NOMO-1 (cell line): ENCODE measurements around the gene PKN2.

ENCODE experiments used
- DNase-seq, 2 experiments: peaks; one replicate each; lab custom pipeline; 2025; ENCODE audit not compliant: unreplicated experiment in 2 of 2; lab: John Stamatoyannopoulos, UW

Gene PKN2

GRCh38 chr1:88731475-88732269 is 47.6 kb downstream of the PKN2 start:
- no peak for DNase-seq

- no peak for DNase-seq
Observed at GRCh38 chr1:88735382-88735781, 51.3 kb downstream of the PKN2 start.

- DNase-seq, result no peak
Observed at GRCh38 chr1:88735909-88736308, 51.8 kb downstream of the PKN2 start.

DNA sequence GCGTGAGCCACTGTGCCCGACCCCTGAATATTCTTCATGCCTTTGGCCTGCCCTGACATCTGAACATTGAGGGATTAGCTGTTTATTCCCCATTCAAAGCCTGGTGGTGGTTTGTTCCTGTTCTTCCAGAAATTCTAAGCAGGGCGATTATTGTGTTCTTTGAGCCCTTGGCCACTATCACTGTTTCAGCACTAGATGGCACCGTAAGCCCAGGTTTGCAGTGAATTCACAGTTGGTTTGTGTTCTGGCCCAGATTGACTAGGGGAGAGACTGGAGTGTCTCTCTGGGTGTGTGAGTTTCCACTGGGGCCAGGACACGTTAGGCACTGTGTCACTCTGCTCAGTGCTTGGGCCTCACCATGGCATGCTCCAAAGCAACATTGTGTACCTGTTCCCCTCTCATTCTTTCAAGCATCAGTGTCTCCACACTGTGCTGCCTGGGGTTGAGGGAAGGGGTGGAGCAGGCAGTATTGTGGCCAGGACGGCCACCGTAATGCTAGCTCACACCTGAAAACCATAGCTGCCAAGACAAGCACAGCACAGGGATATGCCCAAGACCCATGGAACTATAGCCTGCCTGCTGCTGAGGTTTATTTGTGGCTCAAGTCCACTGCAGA is 52.7 kb downstream of the PKN2 start:
- peak in 1 of 2 experiments; percentile 12 for DNase-seq

DNA sequence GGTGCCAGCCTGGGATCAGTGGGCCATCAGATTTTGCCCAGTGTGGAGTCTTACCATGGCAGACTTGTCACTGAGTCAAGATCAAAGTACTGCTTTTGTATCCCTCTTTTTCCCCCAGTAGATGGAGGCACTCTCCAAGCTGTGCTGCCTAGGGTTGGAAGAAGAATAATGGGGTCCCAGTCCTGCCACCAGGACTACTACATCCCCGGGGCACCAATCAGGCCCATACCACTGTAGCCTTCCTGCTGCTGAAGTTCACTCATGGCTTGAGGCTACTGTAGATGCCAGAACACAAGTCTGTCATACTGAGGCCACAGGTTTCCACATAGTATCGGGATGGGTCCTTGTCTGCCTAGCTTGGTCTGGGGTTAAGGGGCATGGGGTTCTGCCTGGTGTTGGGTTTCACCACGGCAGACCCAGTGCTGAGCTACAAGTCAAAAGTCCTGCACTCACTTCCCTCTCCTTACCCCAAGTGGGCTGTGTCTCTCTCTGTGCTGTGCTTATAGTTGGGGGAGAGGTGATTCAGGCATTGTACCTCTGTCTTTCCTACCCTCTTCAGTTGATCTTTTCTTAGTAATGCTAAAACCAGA is 53.4 kb downstream of the PKN2 start:
- no peak for DNase-seq

DNA sequence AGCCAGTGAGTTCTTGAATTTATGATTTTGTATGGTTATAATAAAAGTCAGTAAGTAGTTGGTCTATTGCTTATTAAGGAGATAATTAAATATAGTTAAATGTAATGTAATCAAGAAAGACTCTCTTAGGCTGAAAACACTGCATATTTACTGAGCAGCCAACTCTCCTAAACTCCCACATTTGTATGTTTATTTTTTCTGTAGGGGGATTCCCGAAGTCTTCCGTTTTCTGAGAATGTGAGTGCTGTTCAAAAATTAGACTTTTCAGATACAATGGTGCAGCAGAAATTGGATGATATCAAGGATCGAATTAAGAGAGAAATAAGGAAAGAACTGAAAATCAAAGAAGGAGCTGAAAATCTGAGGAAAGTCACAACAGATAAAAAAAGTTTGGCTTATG is 56.7 kb downstream of the PKN2 start:
- DNase-seq, result no peak

DNA sequence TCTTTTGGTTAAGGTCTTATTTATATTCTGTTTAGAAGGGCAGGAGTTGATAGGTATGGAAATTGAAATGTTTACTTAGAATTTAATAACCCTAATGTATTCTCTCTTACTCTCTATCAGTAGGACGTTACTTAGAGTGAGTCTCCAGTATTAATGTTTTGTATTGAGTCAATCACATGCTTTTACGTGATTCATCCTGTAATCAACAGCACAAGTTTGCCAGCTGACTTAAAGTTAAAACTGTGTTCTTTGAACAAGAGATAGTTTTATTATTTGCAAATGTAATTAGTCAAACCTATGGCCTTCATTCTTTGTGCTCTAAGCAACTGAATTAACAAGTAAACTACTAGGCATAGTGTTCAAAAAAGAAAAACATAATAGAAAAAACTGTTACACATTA is 57.3 kb downstream of the PKN2 start:
- DNase-seq, result no peak

- DNase-seq, result no peak
Observed at GRCh38 chr1:88742531-88742930, 58.5 kb downstream of the PKN2 start.

DNA sequence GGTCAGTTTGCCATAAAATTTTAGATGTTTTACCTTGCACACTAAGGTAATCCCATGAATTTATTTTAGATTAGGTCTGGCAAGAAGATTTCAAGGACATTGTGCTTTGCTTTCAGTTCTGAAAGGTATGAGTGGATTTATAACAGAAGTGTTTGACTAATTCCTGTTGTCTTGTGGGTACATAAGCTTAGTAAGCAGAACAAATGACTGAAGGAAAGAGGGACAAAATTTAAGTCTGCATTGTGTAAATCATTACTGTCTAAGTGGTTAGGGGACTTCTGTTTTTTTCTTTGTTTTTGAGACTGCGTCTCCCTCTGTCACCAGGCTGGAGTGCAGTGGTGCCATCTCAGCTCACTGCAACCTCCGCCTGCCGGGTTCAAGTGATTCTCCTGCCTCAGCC is 60.1 kb downstream of the PKN2 start:
- no peak for DNase-seq

- DNase-seq, result no peak
Observed at GRCh38 chr1:88746916-88747315, 62.8 kb downstream of the PKN2 start.

DNA sequence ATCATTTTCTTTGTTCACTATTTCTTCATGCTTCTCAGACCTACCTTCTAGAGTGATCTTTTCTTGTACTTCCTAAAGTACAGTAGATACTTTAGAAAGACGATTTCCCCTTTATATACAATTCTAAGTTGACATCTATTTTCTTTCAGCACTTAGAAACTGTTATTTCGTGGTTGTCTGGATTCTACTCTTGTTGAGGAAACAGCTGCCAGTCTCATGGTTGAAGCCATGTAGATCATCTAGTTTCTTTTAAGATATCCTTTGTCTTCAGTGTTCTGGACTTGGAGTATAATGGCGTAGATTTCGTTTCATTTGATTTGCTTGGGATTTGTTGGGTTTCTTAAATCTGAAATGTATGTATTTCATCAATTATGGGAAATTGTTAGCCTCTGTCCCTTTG is 67.6 kb downstream of the PKN2 start:
- no peak for DNase-seq

DNA sequence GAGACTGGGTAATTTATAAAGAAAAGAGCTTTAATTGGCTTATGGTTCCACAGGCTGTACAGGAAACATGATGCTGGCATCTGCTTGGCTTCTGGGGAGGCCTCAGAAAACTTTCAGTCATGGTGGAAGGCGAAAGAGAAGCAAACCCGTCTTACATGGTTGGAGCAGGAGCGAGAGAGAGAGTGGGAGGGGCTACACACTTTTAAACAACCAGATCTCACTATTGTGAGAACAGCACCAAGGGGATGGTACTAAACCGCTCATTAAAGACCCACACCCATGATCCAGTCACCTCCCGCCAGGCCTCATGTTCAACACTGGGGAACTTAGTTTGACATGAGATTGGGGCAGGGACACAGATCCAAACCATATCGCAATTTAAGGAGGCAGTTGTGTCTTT is 69.4 kb downstream of the PKN2 start:
- no peak for DNase-seq

DNA sequence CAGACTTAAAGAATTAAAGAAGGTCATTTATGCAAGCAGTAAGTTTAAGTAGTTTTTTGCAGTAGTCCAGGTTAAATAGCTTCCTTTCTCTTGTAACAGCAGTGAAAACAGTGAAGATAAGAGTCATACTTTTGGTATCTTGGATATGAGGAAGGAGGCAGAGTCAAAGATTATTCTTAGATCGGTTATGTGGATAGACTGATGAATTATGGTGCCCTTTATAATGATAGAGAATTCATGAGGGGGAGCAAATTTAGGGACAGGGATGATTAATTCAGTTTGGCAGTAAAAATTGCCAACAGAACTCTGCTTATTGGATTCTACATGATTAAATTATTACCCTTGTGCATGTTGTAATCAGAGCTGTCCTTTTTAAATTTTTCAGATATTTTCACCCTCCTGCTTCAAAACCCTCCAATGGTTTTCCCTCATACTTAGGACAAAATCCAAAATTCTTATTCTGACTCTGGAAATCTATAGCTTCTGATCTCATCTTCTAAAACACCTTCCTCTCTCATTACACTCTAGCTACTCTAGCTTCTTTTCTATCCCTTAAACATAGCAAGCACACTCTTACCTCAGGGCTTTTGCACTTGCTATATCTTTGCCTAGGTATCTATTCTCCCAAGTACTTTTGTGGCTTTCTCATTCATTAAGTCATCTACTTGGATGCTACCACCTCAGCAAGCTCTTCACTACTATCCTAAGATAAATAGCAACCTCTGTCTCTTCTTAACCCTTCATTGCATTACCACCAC is 79.8 kb downstream of the PKN2 start:
- DNase-seq, result no peak

- no peak for DNase-seq
Observed at GRCh38 chr1:88768187-88768586, 84.1 kb downstream of the PKN2 start.

- no peak for DNase-seq
Observed at GRCh38 chr1:88768816-88769215, 84.7 kb downstream of the PKN2 start.

- no peak for DNase-seq
Observed at GRCh38 chr1:88773540-88774150, 89.6 kb downstream of the PKN2 start.

DNA sequence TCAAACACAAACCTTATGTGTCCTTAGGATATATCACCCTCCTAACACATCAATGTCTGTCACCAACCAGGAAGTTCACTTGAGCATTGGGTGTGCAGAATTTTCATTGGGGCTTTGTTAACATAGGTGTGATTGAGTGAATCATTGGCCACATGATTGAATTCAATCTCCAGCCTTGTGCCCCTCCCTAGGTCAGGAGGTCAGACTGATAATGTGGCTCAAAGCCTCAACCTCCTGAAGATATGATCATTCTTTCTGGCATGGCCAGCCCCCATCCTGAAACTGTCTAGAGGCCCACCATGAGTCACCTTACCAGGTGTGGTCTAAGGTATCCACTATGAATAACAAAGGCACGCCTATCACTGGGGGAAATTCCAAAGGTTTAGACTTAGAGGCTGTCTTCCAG is 90.1 kb downstream of the PKN2 start:
- DNase-seq, result no peak

DNA sequence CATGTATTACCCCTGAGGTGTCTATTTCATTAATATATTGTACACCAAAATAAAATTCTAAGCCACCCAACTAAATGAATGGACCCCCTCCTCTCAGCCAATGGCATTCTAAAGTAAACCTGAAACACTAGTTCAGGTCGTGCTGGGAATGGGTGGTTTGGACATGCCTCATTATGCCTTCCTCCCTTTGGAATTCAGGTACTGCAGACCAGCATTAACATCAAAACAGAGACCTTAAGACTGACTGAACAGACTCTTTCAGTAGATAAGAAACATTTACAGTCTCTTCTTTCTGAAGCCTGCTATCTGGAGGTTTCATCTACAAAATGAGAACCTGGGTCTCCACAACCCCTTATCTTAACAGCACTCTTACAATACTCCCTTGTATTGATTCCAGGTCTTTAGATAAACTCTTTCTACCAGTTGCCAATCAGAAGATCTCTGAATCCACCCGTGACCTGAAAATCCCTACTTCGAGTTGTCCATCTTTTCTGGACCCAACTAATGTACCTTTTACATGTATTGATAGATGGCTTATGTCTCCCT is 93.6 kb downstream of the PKN2 start:
- DNase-seq, result no peak

DNA sequence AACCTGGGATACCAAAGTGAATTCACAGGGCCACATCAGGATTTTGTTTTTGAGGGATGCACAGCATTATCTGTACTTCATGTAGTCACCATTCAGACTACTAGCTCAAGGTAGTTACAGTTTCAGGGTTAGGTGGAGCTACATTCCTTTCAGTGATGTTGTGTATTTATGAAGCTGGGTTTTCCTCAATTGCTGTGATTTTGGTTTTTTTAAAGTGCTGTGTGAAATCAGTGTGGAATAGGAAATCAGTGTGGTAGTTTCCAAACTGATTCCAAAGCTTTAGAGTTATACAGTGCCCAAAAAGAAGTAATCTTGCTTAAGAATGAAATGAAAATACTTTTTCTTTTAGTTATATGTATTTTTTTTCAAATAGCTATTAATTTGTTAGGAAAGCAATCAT is 95.8 kb downstream of the PKN2 start:
- DNase-seq, result no peak

- no peak for DNase-seq
Observed at GRCh38 chr1:88780485-88780884, 96.4 kb downstream of the PKN2 start.

GRCh38 chr1:88783145-88783544 is 99.1 kb downstream of the PKN2 start:
- no peak for DNase-seq
